Left ventricle myocardium inferior (tissue), 1 donor: ENCODE data around the gene RAB44. TPM values are rescaled to one million over a fixed set of nuclear protein-coding genes. Genes with fewer than 3 reads are reported as not detected.

Experiments used
- DNase-seq: peaks from one replicate; pipeline ENCODE4 v3.0.0-alpha.2; 2020
- H3K27ac ChIP-seq: fragments of 200-600 bp; replicated peaks from 2 replicates; pipeline ENCODE4 v1.8.0; 2021
- H3K27me3 ChIP-seq: fragments of 200-600 bp; 2 replicates; pipeline ENCODE4 v1.8.0; 2021; ENCODE audit warnings: low read depth
- H3K36me3 ChIP-seq: fragments of 200-600 bp; 2 replicates; pipeline ENCODE4 v1.8.0; 2021
- H3K4me1 ChIP-seq: fragments of 200-600 bp; 2 replicates; pipeline ENCODE4 v1.8.0; 2021
- H3K4me3 ChIP-seq: fragments of 200-600 bp; 2 replicates; pipeline ENCODE4 v1.8.0; 2021; ENCODE audit warnings: mild to moderate bottlenecking, moderate library complexity
- H3K9me3 ChIP-seq: fragments of 200-600 bp; replicated peaks from 2 replicates; pipeline ENCODE4 v1.8.0; 2021
- intact Hi-C: fragments of 100-400 bp; cut with micrococcal nuclease; formaldehyde crosslinking; loops from one replicate; pipeline ENCODE4 v1.11.0; 2022
- total RNA-seq: library from RNA; stranded (reverse); fragmentation: NEBNext Ultra II Directional; extraction: Animal tissue kit (Norgen Biotek cat#: 25700); gene quantifications from one replicate; pipeline ENCODE4 v1.2.1, GENCODE V29; 2021
- TF ChIP-seq, protein P1 (sequence below): fragments of 200-600 bp; IDR thresholded peaks from 2 replicates; pipeline ENCODE4 v1.8.0; 2021; ENCODE audit warnings: antibody characterized with exemption, mild to moderate bottlenecking, borderline replicate concordance
- donor health status: DM: no; HTN: yes; CAD: no; lungs with severe emphysema.

Gene RAB44
- total RNA-seq, 1 donor from 2014 or later: 0.05 TPM

DNA sequence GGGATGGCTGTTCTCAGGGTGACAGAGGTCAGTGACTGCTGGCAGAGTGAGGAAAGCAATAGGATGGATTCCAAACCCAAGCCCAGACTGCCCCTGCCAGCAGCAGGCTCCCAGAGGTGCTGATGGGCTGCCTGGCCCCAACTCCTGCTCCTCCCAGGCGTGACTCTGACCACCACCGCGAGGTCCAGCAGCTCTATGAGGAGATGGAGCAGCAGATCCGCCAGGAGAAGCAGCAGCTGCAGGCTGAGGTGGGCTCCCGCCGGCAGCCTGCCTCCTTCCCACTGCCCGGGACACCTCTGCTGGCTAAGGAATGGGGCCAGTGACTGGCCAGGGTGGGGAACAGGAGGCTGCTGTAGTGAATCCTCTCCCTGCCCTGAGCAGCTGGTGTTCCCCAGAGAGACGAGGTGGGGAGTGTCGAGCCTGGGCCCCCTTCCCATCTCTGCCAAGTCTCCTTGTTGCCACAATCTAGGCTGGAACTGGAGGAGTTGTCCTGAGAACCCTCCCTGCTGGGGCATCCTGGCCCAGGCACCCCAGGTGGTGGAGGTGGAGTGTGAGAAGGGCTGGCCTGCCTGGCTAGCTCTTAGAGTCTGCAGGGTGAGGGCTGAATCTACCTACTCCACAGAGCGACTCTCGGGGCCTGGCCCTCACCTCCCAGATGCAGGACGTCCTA is 20.4 kb downstream of the RAB44 start:
- Histone ChIP-seq H3K4me3 (no peak overlapping the region), H3K27ac (no peak overlapping the region), H3K36me3 (no peaks in the 10 kb centered on the region), H3K4me1 (no peaks in the 10 kb centered on the region), H3K27me3 (no peaks in the 10 kb centered on the region), H3K9me3 (no peaks in the 10 kb centered on the region)
- TF ChIP-seq, protein P1, sequence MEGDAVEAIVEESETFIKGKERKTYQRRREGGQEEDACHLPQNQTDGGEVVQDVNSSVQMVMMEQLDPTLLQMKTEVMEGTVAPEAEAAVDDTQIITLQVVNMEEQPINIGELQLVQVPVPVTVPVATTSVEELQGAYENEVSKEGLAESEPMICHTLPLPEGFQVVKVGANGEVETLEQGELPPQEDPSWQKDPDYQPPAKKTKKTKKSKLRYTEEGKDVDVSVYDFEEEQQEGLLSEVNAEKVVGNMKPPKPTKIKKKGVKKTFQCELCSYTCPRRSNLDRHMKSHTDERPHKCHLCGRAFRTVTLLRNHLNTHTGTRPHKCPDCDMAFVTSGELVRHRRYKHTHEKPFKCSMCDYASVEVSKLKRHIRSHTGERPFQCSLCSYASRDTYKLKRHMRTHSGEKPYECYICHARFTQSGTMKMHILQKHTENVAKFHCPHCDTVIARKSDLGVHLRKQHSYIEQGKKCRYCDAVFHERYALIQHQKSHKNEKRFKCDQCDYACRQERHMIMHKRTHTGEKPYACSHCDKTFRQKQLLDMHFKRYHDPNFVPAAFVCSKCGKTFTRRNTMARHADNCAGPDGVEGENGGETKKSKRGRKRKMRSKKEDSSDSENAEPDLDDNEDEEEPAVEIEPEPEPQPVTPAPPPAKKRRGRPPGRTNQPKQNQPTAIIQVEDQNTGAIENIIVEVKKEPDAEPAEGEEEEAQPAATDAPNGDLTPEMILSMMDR: no peak
- intact Hi-C loops: no loop called here
- no peak for DNase-seq

- no peak overlapping the region for H3K4me3 ChIP-seq
- intact Hi-C loops: no loop called here
- TF ChIP-seq, protein P1: no peak
Observed at GRCh38 chr6:36718560-36718959, 20.9 kb downstream of the RAB44 start.

GRCh38 chr6:36719126-36719525 is 21.5 kb downstream of the RAB44 start:
- H3K27ac ChIP-seq: no peak overlapping the region
- no peaks in the 10 kb centered on the region for H3K9me3 ChIP-seq
- H3K36me3 ChIP-seq: no peaks in the 10 kb centered on the region
- TF ChIP-seq, protein P1: no peak
- DNase-seq: no peak
- H3K27me3 ChIP-seq: no peaks in the 10 kb centered on the region
- intact Hi-C loops: no loop called here
- H3K4me3 ChIP-seq: no peak overlapping the region
- H3K4me1 ChIP-seq: no peaks in the 10 kb centered on the region

More at GRCh38 chr6:36718560-36718959, 20.9 kb downstream of the RAB44 start:
- H3K27ac ChIP-seq: no peak overlapping the region
- DNase-seq: no peak
- H3K4me1 ChIP-seq: no peaks in the 10 kb centered on the region
- no peaks in the 10 kb centered on the region for H3K9me3 ChIP-seq
- H3K36me3 ChIP-seq: no peaks in the 10 kb centered on the region
- no peaks in the 10 kb centered on the region for H3K27me3 ChIP-seq

GRCh38 chr6:36720251-36721141 is 22.9 kb downstream of the RAB44 start:
- TF ChIP-seq, protein P1: no peak
- Histone ChIP-seq H3K9me3 (no peaks in the 10 kb centered on the region), H3K27me3 (no peaks in the 10 kb centered on the region), H3K36me3 (no peaks in the 10 kb centered on the region), H3K27ac (no peak overlapping the region), H3K4me3 (no peak overlapping the region), H3K4me1 (no peaks in the 10 kb centered on the region)
- no peak for DNase-seq
- intact Hi-C loops: no loop called here

DNA sequence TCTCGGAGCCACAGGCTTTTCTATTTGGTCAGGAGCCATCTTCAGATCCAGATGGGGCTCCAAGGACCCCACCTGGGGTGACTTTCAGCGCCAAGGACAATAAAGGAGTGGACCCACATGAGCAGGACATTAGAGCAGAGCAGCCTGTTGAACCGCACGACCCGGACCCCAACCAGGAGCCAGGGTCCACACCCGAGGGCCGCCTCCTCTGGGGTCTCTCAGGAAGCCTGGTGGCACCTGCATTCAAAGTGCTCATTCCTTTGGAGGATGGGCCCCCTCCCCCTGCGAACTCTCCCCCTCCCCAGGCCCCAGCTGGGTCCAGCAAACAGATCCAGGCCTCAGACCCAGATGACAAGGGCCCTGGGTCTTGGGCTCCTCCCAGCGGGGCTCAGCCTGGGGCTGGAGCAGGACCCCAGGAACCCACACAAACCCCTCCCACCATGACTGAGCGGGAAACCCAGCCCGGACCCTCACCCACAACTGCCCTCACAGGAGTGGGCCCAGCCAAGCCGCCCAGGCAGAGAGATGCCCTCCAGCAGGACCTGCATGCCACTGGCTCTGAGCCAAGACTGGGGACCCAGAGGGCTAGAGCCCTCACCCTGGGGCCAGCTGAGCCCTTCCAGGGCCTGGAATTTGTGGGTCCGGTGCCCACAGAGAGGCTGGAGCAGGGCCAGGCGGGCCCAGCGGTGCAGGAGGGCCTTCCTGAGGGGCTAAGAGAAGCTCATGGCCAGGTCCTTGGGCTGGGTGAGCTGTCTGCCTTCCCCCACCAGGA is 23.9 kb downstream of the RAB44 start:
- Histone ChIP-seq H3K4me1 (peaks cover 4% of the 10 kb centered on the region), H3K27me3 (no peaks in the 10 kb centered on the region), H3K9me3 (no peaks in the 10 kb centered on the region), H3K27ac (no peak overlapping the region), H3K4me3 (no peak overlapping the region), H3K36me3 (no peaks in the 10 kb centered on the region)
- intact Hi-C loops: no loop called here
- no peak for DNase-seq
- TF ChIP-seq, protein P1: no peak
